Fibroblast of lung (primary cell): ENCODE data around the gene MARF1. TPM values are rescaled to one million over a fixed set of nuclear protein-coding genes. Genes with fewer than 3 reads are reported as not detected.

Source experiments
- DNase-seq, 2 donors: peaks; one replicate each; pipeline versions ENCODE4 v3.0.0 to v3.0.0-alpha.2; 2010; ENCODE audit warnings: low read depth in 2 of 2
- H2AFZ ChIP-seq: 2 replicates; pipeline ENCODE4 v1.5.1; 2012; ENCODE audit warnings: low read length, control low read depth, inconsistent platforms
- H3K27ac ChIP-seq: 2 replicates; pipeline ENCODE4 v1.5.1; 2011; ENCODE audit warnings: low read length, control low read depth; ENCODE audit not compliant: insufficient read depth
- H3K27me3 ChIP-seq: 2 replicates; pipeline ENCODE4 v1.5.1; 2011; ENCODE audit warnings: mild to moderate bottlenecking, low read length; ENCODE audit not compliant: control insufficient read depth, insufficient read depth
- H3K36me3 ChIP-seq: 2 replicates; pipeline ENCODE4 v1.5.1; 2011; ENCODE audit warnings: low read length; ENCODE audit not compliant: control insufficient read depth, insufficient read depth
- H3K4me1 ChIP-seq: 2 replicates; pipeline ENCODE4 v1.5.1; 2011; ENCODE audit warnings: low read length; ENCODE audit not compliant: control insufficient read depth, insufficient read depth; ENCODE audit errors: extremely low read depth
- H3K4me2 ChIP-seq: 2 replicates; pipeline ENCODE4 v1.5.1; 2011; ENCODE audit warnings: low read length, control low read depth; ENCODE audit not compliant: insufficient read depth; ENCODE audit errors: extremely low read depth
- H3K4me3 ChIP-seq, 4 experiments: fragments of 200-600 bp in 1 of 4; sonication (generic) in 1 of 4; replicated peaks in 1 of 4; 2 replicates each; pipeline ENCODE4 v1.5.1; 2011 to 2016; ENCODE audit warnings: low read length in 4 of 4, low read depth in 3 of 4, mild to moderate bottlenecking in 3 of 4, control low read depth in 2 of 4, inconsistent platforms in 1 of 4, mixed read lengths in 1 of 4; ENCODE audit not compliant: insufficient read depth in 1 of 4; ENCODE audit errors: control extremely low read depth in 1 of 4
- H3K79me2 ChIP-seq: 2 replicates; pipeline ENCODE4 v1.5.1; 2012; ENCODE audit warnings: mild to moderate bottlenecking, low read length, inconsistent platforms; ENCODE audit not compliant: control insufficient read depth, insufficient read depth
- H3K9ac ChIP-seq: 2 replicates; pipeline ENCODE4 v1.5.1; 2011; ENCODE audit warnings: mild to moderate bottlenecking, low read length, control low read depth; ENCODE audit not compliant: insufficient read depth
- H3K9me3 ChIP-seq: 2 replicates; pipeline ENCODE4 v1.5.1; 2012; ENCODE audit warnings: low read depth, low read length; ENCODE audit not compliant: control insufficient read depth, insufficient read depth
- H4K20me1 ChIP-seq: 2 replicates; pipeline ENCODE4 v1.5.1; 2011; ENCODE audit warnings: low read length; ENCODE audit not compliant: control insufficient read depth, insufficient read depth; ENCODE audit errors: extremely low read depth
- EZH2 ChIP-seq: IDR thresholded peaks from 2 replicates; pipeline ENCODE4 v1.5.1; 2012; ENCODE audit warnings: low read length, control low read depth, mild to moderate bottlenecking; ENCODE audit errors: missing control alignments
- polyA plus RNA-seq, 2 donors: library from polyadenylated mRNA; depleted of rRNA in 1 of 2; stranded (reverse) in 1 of 2; unstranded in 1 of 2; fragments of >200 nt; gene quantifications; 2 replicates each; pipeline ENCODE4 v1.2.1, GENCODE V29; 2011 to 2012; ENCODE audit warnings: missing spikeins in 1 of 2
- total RNA-seq: library from RNA; depleted of rRNA; stranded (reverse); fragments of >200 nt; gene quantifications from 2 replicates; pipeline ENCODE4 v1.2.1, GENCODE V29; 2014
- TF ChIP-seq, protein P1 (sequence below), 2 donors: IDR thresholded peaks in 1 of 2; conservative IDR thresholded peaks in 1 of 2; 1 replicate in 1 of 2; 2 replicates in 1 of 2; pipeline ENCODE4 v1.5.1; 2011 to 2012; ENCODE audit warnings: low read length in 2 of 2, control low read depth in 1 of 2, inconsistent platforms in 1 of 2, low read depth in 1 of 2, mild to moderate bottlenecking in 1 of 2

Gene MARF1
- total and polyA plus RNA-seq, 2 donors (not counting 1 experiment from before 2014, with no cell fraction given), result 14.6 to 18.8 TPM

DNA sequence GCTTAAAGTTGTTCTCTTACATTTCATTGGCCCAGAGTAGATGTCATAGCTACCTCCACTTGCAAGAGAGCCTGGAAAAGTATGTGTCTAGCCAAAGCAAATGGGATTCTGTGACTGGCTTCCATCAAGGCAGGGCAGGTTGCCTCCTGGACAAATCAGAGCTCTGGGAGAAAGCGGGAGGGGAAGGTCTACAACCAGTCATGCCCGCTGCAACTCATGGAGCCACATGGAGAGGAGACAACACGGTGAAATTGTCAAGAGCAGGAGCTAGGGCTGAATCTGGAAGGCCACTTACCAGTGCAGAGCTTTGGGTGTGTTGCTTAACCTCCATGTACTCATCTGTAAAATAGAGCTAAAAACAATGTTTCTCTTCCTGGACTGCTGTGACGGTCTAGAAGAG, 83.8 kb downstream of the MARF1 start:
- Histone ChIP-seq H3K4me2 (no peak overlapping the region), H3K4me3 (no peak overlapping the region), H3K27ac (no peak overlapping the region), H3K9me3 (no peaks in the 10 kb centered on the region), H3K79me2 (no peaks in the 10 kb centered on the region), H4K20me1 (no peaks in the 10 kb centered on the region), H2AFZ (no peak overlapping the region), H3K27me3 (no peaks in the 10 kb centered on the region), H3K36me3 (no peaks in the 10 kb centered on the region), H3K9ac (no peak overlapping the region), H3K4me1 (no peaks in the 10 kb centered on the region)
- DNase-seq, result no peak
- TF ChIP-seq, protein P1, sequence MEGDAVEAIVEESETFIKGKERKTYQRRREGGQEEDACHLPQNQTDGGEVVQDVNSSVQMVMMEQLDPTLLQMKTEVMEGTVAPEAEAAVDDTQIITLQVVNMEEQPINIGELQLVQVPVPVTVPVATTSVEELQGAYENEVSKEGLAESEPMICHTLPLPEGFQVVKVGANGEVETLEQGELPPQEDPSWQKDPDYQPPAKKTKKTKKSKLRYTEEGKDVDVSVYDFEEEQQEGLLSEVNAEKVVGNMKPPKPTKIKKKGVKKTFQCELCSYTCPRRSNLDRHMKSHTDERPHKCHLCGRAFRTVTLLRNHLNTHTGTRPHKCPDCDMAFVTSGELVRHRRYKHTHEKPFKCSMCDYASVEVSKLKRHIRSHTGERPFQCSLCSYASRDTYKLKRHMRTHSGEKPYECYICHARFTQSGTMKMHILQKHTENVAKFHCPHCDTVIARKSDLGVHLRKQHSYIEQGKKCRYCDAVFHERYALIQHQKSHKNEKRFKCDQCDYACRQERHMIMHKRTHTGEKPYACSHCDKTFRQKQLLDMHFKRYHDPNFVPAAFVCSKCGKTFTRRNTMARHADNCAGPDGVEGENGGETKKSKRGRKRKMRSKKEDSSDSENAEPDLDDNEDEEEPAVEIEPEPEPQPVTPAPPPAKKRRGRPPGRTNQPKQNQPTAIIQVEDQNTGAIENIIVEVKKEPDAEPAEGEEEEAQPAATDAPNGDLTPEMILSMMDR (conservative IDR thresholded peaks at IDR 0.05 in 1 of 2, IDR thresholded peaks at IDR 0.05 in 1 of 2; ENCODE audit: low read depth in 1 of 2, low read length in 2 of 2), result no peak
- TF ChIP-seq EZH2, result no peak

DNA sequence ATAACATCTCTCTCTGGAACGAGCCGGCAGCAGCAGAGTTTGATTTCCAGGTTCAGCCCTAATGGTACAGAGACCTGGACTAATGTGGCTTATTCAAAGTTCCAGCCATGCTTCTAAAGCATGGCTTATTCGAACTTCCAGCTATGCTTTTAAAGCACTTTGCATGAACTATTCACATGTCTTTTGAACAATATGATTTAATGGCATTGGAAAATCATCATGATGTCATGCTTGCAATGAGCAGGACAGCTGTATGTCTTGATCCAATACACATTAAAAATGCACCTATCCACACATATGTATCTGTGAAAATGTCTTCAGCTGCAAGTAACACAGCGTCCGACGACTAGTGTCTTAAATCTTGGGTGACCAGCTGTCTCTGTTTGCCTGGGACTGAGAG, 85.7 kb downstream of the MARF1 start:
- Histone ChIP-seq H3K27ac (no peak overlapping the region), H3K4me3 (no peak overlapping the region), H3K4me2 (no peak overlapping the region), H3K36me3 (no peaks in the 10 kb centered on the region), H3K27me3 (no peaks in the 10 kb centered on the region), H3K9me3 (no peaks in the 10 kb centered on the region), H4K20me1 (no peaks in the 10 kb centered on the region), H3K9ac (no peak overlapping the region), H3K4me1 (no peaks in the 10 kb centered on the region), H2AFZ (no peak overlapping the region), H3K79me2 (no peaks in the 10 kb centered on the region)
- TF ChIP-seq EZH2, result no peak
- TF ChIP-seq, protein P1 (conservative IDR thresholded peaks at IDR 0.05 in 1 of 2, IDR thresholded peaks at IDR 0.05 in 1 of 2; ENCODE audit: low read depth in 1 of 2, low read length in 2 of 2), result no peak
- DNase-seq, result no peak

DNA sequence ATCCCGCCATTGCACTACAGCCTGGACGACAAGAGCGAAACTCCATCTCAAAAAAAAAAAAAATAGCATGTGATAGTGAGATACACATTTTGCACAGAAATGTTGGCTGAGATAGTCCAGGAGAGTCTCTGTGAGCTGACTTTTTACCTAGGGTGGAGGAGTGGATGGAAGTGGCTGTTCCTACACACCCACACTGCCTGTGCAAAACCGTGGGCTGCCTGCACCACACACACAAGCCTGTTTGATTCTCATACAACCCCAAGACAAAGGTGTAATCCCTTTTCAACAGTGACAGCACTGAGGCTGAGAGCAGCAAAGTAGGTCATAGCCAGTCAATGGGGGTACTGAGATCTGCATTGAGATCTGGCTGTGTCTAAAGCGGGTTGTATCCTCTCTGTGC, 86.8 kb downstream of the MARF1 start:
- no peaks in the 10 kb centered on the region for H3K9me3 ChIP-seq
- TF ChIP-seq, protein P1 (conservative IDR thresholded peaks at IDR 0.05 in 1 of 2, IDR thresholded peaks at IDR 0.05 in 1 of 2; ENCODE audit: low read depth in 1 of 2, low read length in 2 of 2), result no peak
- no peak for TF ChIP-seq EZH2

More for the DNA sequence above, 86.8 kb downstream of the MARF1 start:
- Histone ChIP-seq H3K27ac (no peak overlapping the region), H3K9ac (no peak overlapping the region), H3K79me2 (no peaks in the 10 kb centered on the region), H3K27me3 (no peaks in the 10 kb centered on the region), H4K20me1 (no peaks in the 10 kb centered on the region), H3K4me3 (no peak overlapping the region), H3K4me1 (no peaks in the 10 kb centered on the region), H2AFZ (no peak overlapping the region), H3K4me2 (no peak overlapping the region), H3K36me3 (no peaks in the 10 kb centered on the region)
- DNase-seq, result no peak
